WTC11 (cell line): ENCODE results near the gene SRGAP1. TPM values are rescaled to one million over a fixed set of nuclear protein-coding genes. Genes with fewer than 3 reads are reported as not detected.

ENCODE experiments used
- ATAC-seq: fragments of 200-7000 bp; cut with Tn5 transposase; 2 replicates; pipeline ENCODE4 v1.10.0; 2021; ENCODE audit warnings: mild to moderate bottlenecking, moderate library complexity
- CTCF ChIA-PET: fragments of 300-600 bp; sonication (Branson Sonifier 250); formaldehyde crosslinking; loops from one replicate; lab custom pipeline; 2021; ENCODE audit warnings: antibody characterized with exemption; lab: Charles Lee
- POLR2A ChIA-PET: fragments of 350-600 bp; sonication (Branson Sonifier 250); formaldehyde crosslinking; loops from one replicate; lab custom pipeline; 2021; ENCODE audit warnings: antibody characterized with exemption; lab: Charles Lee
- DNase-seq: peaks from one replicate; pipeline ENCODE4 v3.0.0; 2021; ENCODE audit warnings: low spot score
- H3K27ac Mint-ChIP-seq: 2 replicates; pipeline ENCODE4 v1.8.0; 2021; ENCODE audit warnings: mixed read lengths
- H3K27me3 Mint-ChIP-seq: 2 replicates; pipeline ENCODE4 v1.8.0; 2021; ENCODE audit warnings: low read depth, mild to moderate bottlenecking, moderate library complexity, mixed read lengths
- H3K36me3 Mint-ChIP-seq: 2 replicates; pipeline ENCODE4 v1.8.0; 2021; ENCODE audit warnings: mixed read lengths
- H3K4me1 Mint-ChIP-seq: 2 replicates; pipeline ENCODE4 v1.8.0; 2022; ENCODE audit warnings: mixed read lengths
- H3K4me3 Mint-ChIP-seq: 2 replicates; pipeline ENCODE4 v1.8.0; 2021; ENCODE audit warnings: mild to moderate bottlenecking, moderate library complexity, mixed read lengths
- H3K9me3 Mint-ChIP-seq: 2 replicates; pipeline ENCODE4 v1.8.0; 2021; ENCODE audit warnings: mixed read lengths
- ATF6 ChIP-seq: sonication (generic); formaldehyde crosslinking; IDR thresholded peaks from 2 replicates; pipeline ENCODE4 v1.8.1; 2023; ENCODE audit warnings: mild to moderate bottlenecking, missing genetic modification reagents
- EMX1 ChIP-seq: fragments of 250-450 bp; sonication (Bioruptor Pico); IDR thresholded peaks from 2 replicates; pipeline ENCODE4 v1.8.0; 2021; ENCODE audit warnings: mild to moderate bottlenecking
- ERG ChIP-seq: fragments of 250-450 bp; sonication (Bioruptor Pico); IDR thresholded peaks from 2 replicates; pipeline ENCODE4 v1.8.0; 2021; ENCODE audit warnings: mild to moderate bottlenecking
- ESRRA ChIP-seq: sonication (generic); formaldehyde crosslinking; IDR thresholded peaks from 2 replicates; pipeline ENCODE4 v1.8.1; 2022; ENCODE audit warnings: mild to moderate bottlenecking, missing genetic modification reagents, borderline replicate concordance
- FOXJ3 ChIP-seq: sonication (generic); formaldehyde crosslinking; IDR thresholded peaks from 2 replicates; pipeline ENCODE4 v1.9.0; 2021; ENCODE audit warnings: missing genetic modification reagents, mild to moderate bottlenecking, borderline replicate concordance
- JAZF1 ChIP-seq: fragments of 250-450 bp; sonication (Bioruptor Pico); IDR thresholded peaks from 2 replicates; pipeline ENCODE4 v1.9.0; 2021; ENCODE audit warnings: moderate library complexity, mild to moderate bottlenecking, inconsistent platforms
- JUN ChIP-seq: sonication (generic); formaldehyde crosslinking; IDR thresholded peaks from 2 replicates; pipeline ENCODE4 v1.8.0; 2023; ENCODE audit warnings: mild to moderate bottlenecking, missing genetic modification reagents
- PRRX2 ChIP-seq: fragments of 250-450 bp; sonication (Bioruptor Pico); IDR thresholded peaks from 2 replicates; pipeline ENCODE4 v1.8.0; 2021; ENCODE audit warnings: mild to moderate bottlenecking
- RORB ChIP-seq: fragments of 250-450 bp; sonication (Bioruptor Pico); IDR thresholded peaks from 2 replicates; pipeline ENCODE4 v1.9.0; 2021; ENCODE audit warnings: mild to moderate bottlenecking
- SMAD4 ChIP-seq: sonication (generic); formaldehyde crosslinking; IDR thresholded peaks from 2 replicates; pipeline ENCODE4 v1.8.0; 2022; ENCODE audit warnings: mild to moderate bottlenecking, missing genetic modification reagents
- STAT6 ChIP-seq: sonication (generic); formaldehyde crosslinking; conservative IDR thresholded peaks from 2 replicates; pipeline ENCODE4 v1.8.1; 2023; ENCODE audit warnings: mild to moderate bottlenecking, low read depth, missing genetic modification reagents, moderate library complexity
- TCF7 ChIP-seq: sonication (generic); formaldehyde crosslinking; IDR thresholded peaks from 2 replicates; pipeline ENCODE4 v1.8.0; 2022; ENCODE audit warnings: mild to moderate bottlenecking, low read depth, missing genetic modification reagents, moderate library complexity
- TEAD4 ChIP-seq: sonication (generic); formaldehyde crosslinking; IDR thresholded peaks from 2 replicates; pipeline ENCODE4 v1.8.0; 2022; ENCODE audit warnings: mild to moderate bottlenecking, missing genetic modification reagents
- ZNF396 ChIP-seq: fragments of 250-450 bp; sonication (Bioruptor Pico); IDR thresholded peaks from 2 replicates; pipeline ENCODE4 v1.8.0; 2021; ENCODE audit warnings: mild to moderate bottlenecking, moderate library complexity, borderline replicate concordance
- total RNA-seq: library from RNA; stranded (reverse); gene quantifications from 3 replicates; pipeline ENCODE4 v1.2.3, GENCODE V29; 2021
- TF ChIP-seq, protein P1 (sequence below): fragments of 250-450 bp; sonication (Bioruptor Pico); IDR thresholded peaks from 2 replicates; pipeline ENCODE4 v1.9.0; 2021; ENCODE audit warnings: moderate library complexity, mild to moderate bottlenecking, inconsistent platforms, borderline replicate concordance
- TF ChIP-seq, protein P2 (sequence below): sonication (generic); formaldehyde crosslinking; IDR thresholded peaks from 2 replicates; pipeline ENCODE4 v1.8.1; 2022; ENCODE audit warnings: missing genetic modification reagents, borderline replicate concordance

The SRGAP1 gene
- total RNA-seq, 1 experiment from 2014 or later: 10.3 TPM

- TF ChIP-seq ZNF396 (CRISPR knock-in tag): no peak
- TF ChIP-seq JUN (CRISPR knock-in tag): no peak
- no peak for TF ChIP-seq TCF7 (CRISPR knock-in tag)
- no peak for TF ChIP-seq ERG
- TF ChIP-seq STAT6 (CRISPR knock-in tag): no peak
- TF ChIP-seq FOXJ3 (CRISPR knock-in tag): no peak
- no peak for TF ChIP-seq EMX1 (CRISPR knock-in tag)
- TF ChIP-seq SMAD4 (CRISPR knock-in tag): no peak
- TF ChIP-seq TEAD4 (CRISPR knock-in tag): no peak
Observed at GRCh38 chr12:64058541-64059265, 214.2 kb downstream of the SRGAP1 start (continued).

DNA sequence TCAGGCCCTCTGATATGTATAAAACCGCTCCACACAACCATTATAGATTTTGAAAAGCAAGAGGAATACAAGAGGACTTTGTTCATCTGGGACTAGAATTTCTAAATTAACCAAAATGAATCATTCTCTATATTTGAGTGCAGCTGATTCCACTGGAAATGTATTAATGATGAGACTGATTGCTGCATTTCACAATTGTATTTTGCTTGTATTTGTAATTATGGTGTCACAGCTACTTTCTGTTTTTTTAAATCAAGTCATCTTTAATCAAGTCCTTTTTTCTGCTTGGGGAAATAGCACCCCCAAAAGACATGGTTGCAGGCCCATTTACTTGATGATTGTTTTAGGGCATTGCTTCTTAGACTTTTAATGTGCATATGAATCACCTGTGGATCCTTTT is 215.2 kb downstream of the SRGAP1 start:
- peaks cover 18% of the 10 kb centered on the region for H3K4me1 Mint-ChIP-seq
- H3K4me3 Mint-ChIP-seq: no peak overlapping the region
- ATAC-seq: no peak
- ChIA-PET CTCF (no interaction called here), POLR2A (no interaction called here)
- TF ChIP-seq ERG: no peak
- TF ChIP-seq ATF6: no peak
- TF ChIP-seq, protein P1, sequence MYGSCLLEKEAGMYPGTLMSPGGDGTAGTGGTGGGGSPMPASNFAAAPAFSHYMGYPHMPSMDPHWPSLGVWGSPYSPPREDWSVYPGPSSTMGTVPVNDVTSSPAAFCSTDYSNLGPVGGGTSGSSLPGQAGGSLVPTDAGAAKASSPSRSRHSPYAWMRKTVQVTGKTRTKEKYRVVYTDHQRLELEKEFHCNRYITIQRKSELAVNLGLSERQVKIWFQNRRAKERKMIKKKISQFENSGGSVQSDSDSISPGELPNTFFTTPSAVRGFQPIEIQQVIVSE (CRISPR knock-in tag): no peak
- no peak for TF ChIP-seq ESRRA (CRISPR knock-in tag)
- no peak for TF ChIP-seq JAZF1
- no peak for TF ChIP-seq RORB
- no peak for TF ChIP-seq PRRX2
- TF ChIP-seq, protein P2, sequence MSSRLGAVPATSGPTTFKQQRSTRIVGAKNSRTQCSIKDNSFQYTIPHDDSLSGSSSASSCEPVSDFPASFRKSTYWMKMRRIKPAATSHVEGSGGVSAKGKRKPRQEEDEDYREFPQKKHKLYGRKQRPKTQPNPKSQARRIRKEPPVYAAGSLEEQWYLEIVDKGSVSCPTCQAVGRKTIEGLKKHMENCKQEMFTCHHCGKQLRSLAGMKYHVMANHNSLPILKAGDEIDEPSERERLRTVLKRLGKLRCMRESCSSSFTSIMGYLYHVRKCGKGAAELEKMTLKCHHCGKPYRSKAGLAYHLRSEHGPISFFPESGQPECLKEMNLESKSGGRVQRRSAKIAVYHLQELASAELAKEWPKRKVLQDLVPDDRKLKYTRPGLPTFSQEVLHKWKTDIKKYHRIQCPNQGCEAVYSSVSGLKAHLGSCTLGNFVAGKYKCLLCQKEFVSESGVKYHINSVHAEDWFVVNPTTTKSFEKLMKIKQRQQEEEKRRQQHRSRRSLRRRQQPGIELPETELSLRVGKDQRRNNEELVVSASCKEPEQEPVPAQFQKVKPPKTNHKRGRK (CRISPR knock-in tag): no peak
- DNase-seq: no peak
- no peak overlapping the region for H3K27ac Mint-ChIP-seq
- no peaks in the 10 kb centered on the region for H3K27me3 Mint-ChIP-seq
- peaks cover 5% of the 10 kb centered on the region; the same call in 1 of the 2 replicates for H3K36me3 Mint-ChIP-seq
- peaks cover 3% of the 10 kb centered on the region; the same call in 1 of the 2 replicates for H3K9me3 Mint-ChIP-seq
